Fibroblast of skin of abdomen (primary cell): ENCODE results near the gene ZBTB18.

Experiments used
- DNase-seq: peaks from one replicate; pipeline ENCODE4 v3.0.0-alpha.2; 2013

Gene ZBTB18

GRCh38 chr1:244089561-244089960 lies 38.5 kb downstream of the ZBTB18 start:
- DNase-seq: peak; percentile 70

GRCh38 chr1:244090645-244091044 lies 39.6 kb downstream of the ZBTB18 start:
- DNase-seq: no peak

DNA sequence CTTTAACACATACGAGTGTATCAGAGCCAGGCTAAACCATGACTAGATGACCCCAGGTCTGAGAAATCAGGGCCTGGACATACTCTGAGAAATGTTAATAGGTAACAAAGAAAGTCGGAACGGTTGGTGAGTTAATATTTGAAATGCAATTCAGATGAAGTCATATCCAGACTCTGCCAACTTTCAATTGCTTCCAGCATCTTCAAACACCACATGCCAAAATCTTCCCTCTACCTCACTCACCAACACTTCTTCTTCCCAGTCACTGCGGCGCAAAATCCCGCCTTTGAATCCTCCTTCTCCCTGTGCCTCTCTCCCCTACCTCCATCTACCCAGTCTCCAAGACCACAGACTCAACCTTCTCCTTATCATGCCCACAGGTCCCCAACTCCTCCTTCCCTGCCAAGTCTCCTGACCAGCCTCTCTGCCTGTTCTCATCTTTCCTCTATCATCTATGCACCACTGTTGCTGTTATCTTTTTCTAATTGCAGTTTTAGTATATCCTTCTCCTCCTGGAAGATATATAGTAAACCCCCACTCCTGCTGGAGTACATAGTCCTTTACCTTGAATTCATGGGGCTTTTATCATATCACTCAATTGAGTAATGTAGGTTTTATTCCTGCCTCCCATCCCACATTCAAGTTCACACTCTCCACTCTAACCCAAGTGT lies 41.3 kb downstream of the ZBTB18 start:
- DNase-seq: peak; percentile 82

DNA sequence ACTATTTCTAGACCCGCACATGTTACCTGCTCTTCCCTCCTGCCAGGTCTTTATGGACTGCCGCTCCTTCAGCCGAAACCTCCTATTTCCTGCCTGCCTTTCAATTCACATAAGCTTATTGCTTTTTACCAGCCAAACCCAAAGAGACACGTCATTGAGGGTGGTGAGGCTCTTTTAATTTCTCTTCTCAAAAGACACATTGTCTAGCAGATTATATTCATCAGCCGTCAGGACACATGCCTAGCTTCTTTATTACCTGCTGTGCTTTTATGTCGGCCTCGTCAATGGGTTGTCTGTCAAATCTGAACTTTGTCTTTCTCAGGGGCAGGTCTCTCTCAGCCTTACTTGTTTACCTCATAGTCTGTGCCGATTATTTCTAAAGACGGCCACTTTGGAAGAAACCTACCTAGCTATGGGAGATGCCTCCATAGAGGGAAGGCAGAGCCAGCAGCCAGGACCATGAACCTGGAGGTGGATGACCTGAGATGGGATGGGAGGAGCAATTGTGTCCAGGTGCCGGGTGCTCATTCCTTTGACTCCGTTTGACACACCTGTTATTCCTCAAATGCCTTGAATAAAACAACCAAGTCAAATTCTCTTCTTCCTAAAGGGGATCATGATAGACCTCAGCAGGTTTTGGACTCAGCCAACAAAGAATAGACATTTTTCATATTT lies 42.0 kb downstream of the ZBTB18 start:
- no peak for DNase-seq

DNA sequence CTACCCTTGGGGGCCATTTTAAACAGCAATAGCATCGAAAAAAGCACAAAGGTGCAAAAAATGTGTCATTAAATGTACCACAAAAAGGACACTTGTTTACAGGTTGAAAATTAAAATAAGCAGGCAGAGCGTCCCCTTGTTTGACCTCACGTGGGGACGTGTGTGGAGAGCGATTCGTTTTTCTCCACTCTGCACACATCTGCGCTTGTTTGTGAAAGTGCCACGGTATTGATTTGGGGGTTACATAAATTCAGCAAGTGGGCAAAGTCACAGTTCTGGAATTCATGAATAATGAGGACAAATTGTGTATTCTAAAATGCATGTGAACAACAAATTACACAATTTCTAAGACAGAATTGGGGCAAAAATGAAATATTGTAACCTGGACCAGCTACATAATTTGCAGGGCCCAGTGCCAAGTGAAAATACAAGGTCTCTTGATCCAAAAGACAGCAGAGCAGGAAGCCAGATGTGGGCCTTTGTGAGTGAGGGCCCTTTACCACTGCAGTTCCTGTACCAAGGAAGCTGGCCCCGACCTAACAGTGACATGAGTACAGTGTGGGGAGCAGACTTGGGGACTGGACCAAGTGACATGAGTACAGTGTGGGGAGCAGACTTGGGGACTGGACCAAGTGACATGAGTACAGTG lies 43.9 kb downstream of the ZBTB18 start:
- no peak for DNase-seq

GRCh38 chr1:244095529-244095911 lies 44.4 kb downstream of the ZBTB18 start:
- DNase-seq: no peak

- DNase-seq: no peak
Observed at GRCh38 chr1:244096066-244096610, 45.1 kb downstream of the ZBTB18 start.

DNA sequence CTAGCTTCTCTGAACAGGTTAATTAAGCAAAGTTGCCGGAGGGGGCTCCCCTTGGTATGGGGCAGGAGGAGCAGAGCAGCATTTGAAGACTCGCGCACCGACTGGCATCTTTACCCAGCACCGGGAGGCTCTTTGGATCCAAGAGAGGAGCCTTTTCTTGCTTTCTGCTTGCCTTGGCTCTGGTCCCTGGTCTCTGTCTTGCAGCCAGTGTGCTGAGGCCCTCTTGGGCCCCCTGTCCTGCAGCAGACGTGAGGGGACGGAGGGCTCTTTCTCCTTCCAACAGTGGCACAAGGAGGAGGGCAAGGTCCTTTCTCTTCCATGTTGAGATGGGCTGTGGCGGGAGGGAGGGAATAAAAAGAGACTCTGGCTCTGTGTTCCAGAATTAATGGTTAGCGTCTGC lies 45.6 kb downstream of the ZBTB18 start:
- no peak for DNase-seq

DNA sequence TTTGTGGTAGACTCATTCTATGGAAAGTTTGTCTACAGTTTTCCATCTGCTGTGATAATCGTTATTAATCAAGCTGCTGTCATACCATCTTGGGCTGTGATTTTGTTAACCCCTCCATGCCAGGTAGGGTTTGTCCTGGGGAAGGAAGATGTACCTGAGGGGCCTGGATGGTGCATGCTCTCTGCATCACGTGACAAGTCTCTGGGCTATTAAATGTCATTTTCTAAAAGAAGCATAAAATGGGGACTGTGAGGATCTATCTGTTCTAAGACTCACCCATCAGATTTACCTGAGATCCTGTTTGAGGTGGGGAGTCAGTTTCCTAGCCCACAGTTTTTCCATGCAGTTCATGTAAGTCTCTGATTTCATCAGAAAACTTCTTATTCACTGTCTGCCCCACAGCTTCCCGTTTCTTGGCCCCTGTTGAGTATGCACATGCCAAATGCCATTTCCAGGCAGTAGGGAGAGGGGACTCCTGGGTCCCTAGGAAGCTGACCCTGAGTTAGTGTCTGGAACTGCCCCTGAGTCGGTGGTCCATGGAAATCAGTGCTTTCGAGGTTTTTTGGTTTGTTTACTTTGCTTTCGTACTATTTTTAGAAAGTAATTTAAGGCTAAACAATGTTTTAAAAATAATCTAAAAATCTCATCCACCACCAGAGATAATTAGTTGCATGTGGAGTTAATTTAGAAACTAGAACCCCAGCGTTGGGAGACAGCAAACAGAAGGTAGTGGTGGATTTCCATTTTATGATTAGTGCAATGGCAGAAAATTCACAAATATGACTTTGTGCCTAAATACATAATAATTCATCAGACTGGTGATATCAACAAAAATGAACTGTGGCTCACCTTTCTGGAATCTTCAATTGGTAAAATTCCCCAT lies 46.7 kb downstream of the ZBTB18 start:
- DNase-seq: peak; percentile 38

GRCh38 chr1:244099258-244099930 lies 48.3 kb downstream of the ZBTB18 start:
- no peak for DNase-seq

DNA sequence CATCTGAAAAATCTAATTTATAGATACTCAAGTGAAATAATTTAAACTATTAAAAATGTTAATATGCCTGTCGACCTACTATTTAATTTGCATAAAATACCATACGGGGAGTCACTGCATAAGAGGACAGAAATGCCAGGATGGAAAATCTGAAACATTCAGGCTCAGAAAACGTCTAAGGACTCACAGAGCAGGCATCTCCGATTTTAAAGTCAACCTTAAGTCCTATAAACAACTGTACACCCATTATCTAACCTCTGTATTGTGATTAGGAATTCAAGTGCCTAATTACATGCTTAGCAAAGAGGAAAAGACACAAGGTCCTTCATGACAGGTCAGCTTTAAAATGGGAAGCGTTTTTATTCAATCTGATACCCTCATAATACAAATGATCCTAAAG lies 49.2 kb downstream of the ZBTB18 start:
- DNase-seq: no peak

GRCh38 chr1:244100704-244101453 lies 49.8 kb downstream of the ZBTB18 start:
- peak; percentile 87 for DNase-seq

DNA sequence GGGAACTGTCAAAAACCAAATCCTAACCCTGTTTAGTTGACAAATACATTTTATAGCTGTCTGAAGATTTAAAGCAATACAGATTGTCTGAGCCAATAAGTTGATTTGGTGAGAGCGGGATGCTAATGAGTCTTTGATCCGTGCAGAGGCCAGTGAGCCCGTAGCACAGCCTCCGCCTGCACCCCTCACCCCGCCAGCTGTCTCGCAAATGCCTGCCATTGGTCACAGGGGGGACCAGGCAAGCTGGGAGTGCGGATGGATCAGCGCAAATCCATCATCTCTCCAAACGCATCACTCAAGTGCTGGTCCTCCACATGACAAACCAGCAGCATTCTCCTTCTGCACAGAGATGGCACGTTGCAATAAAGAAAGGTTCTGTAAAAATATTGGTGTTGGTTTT lies 51.0 kb downstream of the ZBTB18 start:
- DNase-seq: peak; percentile 29

DNA sequence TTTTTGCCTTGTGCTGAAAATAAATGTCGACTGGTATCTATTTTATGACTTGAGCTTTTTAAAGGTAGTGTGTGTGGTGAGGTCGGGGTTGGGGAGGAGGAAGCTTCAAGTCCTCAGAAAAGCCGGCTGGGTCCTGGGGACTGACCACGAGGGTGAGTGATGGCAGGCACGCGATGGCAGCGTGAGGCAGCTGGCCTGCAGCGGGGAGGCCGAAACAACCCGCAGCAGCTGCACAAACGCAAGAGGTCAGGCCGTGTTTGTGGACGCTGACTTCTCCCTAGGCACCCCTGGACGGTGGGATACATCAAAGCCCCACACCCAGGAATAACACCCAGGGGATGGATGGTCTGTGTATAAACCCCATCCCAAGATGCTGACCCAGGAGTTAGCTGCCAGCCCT lies 51.4 kb downstream of the ZBTB18 start:
- DNase-seq: no peak

DNA sequence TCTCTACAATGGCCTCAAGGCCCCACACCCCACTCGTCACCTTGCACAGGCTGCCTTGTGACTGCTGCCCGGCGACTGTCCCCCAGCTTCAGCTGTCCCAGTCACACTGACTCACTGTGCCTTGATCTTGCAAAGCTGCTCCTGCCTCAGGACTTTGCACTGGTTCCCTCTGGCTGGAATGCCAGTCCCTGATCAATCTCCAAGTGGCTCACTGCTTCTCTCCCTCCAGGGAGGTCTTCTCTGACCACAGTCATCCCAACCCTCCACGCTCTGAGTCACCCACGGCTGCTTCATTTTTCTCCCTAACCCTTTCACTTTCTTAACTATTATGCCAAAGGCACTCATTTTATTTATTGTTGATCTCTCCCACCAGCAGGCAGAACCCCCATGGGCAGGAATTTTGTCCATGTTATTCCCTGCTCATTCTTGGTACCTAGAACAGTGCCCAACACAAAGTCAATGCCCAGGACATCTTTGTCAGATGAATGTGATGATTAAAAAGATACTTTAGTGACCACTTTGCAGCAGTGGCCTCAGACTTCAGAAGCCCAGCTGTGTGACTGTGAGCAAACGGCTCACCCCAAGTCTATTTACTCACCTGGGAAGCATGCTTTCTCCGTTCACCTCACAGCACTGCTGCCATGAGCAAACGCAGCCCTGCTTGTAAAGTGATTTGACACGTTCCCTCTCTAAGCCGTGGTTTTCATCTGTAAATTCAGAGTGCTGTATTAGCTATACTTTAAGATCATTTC lies 53.4 kb downstream of the ZBTB18 start:
- DNase-seq: peak; percentile 96

GRCh38 chr1:244106176-244106575 lies 55.1 kb downstream of the ZBTB18 start:
- DNase-seq: no peak
